Stimulated activated CD8-positive, alpha-beta memory T cell treated with anti-CD3 and anti-CD28 coated beads, Interleukin-15, amount 100 ng/mL, for 48 hours (primary cell): ENCODE results near the gene NDFIP2.

ENCODE experiments used
- DNase-seq, 2 donors: peaks; one replicate each; pipeline ENCODE4 v3.0.0-alpha.2; 2020; ENCODE audit warnings: low read depth in 2 of 2

Gene NDFIP2, protein sequence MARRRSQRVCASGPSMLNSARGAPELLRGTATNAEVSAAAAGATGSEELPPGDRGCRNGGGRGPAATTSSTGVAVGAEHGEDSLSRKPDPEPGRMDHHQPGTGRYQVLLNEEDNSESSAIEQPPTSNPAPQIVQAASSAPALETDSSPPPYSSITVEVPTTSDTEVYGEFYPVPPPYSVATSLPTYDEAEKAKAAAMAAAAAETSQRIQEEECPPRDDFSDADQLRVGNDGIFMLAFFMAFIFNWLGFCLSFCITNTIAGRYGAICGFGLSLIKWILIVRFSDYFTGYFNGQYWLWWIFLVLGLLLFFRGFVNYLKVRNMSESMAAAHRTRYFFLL

DNA sequence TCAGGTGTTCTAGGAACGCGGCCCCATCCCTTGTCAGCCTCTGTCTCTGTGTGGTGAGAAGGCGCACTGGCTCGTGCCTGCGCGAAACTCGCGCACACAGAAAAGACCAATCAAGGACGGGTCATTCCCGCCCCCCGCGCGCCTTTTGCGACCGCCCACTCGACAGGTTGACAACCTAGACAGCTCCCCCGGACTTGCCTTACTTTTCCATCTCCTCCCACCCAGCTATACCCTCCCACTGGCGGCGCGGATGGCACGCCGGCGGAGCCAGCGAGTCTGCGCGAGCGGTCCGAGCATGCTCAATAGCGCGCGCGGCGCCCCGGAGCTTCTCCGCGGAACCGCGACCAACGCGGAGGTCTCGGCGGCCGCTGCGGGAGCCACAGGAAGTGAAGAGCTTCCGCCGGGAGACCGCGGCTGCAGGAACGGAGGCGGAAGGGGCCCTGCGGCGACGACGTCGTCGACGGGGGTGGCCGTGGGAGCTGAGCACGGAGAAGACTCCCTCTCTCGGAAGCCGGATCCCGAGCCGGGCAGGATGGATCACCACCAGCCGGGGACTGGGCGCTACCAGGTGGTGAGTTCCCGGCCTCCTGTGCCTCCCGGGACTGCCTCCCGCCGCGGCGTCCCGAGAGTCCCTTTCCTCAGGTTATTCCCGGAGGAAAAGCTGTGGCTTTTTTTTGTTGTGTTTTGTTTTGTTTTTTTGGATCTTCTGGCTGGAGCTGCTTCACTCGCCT lies at the start of gene NDFIP2:
NDFIP2 (plus strand) TSS at position 202 of the 731 bp plus-strand sequence; CDS start at position 251, 49 bp downstream.
- DNase-seq, result peak; percentile 90 to 91

DNA sequence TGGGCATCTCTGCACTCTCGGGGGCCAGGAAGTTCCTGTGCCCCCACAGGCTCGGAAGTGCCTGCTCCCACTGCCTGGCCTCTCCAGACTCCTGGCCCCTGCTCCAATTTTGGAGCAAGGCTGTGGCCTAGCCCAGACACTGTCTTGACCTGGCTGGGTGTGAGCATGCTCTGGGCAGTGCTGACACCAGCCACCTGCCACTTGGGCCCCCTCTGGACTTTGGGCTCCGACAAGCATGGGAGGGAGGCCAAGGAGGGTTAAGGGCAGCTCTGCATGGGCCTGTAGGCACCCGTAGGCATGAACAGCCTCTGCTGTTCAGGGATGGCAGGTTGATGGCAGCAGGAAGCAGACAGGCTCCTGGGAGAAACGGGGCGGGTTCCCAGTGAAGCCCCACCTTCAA lies 48.9 kb upstream of the NDFIP2 start:
- no peak for DNase-seq

DNA sequence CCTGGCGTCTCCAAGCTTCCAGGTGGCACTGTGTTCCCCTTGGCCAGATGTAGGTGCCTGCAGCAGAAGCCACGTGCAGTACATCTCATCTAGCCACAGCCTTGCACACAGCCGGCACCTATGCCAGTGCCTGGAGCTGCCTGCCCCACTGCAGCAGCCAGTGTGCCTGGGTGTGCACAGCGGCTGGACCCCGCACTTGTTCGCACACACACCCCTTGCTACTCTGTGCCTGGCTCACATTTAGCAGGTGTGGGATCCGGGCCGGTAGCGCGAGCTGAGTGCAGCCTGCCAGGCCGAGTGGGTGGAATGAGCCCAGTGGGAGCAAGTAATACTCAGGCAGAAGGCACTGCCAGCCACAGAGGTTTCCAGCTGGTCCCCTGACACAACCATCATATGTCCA lies 48.0 kb upstream of the NDFIP2 start:
- no peak for DNase-seq

DNA sequence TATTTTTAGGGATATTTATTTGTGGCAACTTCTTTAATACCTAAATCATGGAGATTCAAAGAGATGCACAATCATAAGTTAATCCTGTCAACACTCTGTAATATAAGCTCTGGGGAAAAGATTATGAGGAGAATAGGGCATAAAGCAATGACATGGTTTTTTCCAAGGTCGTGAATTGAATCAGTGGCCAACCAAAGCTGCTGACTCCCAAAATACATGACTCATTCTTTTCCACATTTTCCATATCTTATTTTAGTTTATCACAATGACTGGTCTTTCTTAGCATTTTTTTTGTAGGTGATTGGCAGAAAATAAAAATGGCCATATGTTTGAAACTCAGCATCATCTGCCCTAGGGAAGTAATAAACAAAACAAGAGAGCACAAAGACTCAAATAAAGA lies 46.4 kb upstream of the NDFIP2 start:
- DNase-seq, result no peak

DNA sequence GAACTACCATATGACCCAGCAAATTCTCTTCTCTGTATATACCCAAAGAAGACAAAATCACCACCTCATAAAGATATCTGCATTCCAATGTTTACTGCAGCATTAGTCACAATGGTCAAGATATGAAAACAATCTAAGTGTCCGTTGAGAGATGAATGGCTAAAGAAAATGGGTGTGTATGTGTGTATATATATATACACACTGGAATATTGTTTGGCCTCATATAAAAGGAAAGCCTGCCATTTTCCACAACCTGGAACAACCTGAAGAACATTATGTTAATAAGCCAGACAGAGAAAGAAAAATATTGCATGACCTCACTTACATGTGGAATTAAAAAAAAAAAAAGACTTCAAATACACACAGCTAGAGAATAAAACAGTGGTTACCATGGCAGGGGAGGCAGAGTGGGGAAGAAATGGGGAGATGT lies 45.4 kb upstream of the NDFIP2 start:
- DNase-seq, result no peak

DNA sequence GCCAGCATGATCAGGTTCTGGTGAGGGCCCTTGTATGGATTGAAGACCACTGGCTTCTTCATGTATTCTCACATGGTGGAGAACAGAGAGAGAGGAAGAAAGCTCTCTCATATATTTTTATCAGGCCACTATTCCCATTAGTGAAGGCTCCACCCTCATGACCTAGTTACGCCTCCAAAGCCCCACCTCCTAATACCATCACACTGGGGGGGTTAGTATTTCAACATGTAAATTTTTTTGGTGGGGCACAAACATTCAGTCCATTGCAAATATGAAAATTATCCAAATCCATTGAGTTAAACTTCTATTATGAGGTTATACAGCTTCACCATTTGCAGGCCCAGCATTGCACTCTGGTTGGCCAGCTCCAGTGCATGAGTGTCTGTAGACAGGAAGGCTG lies 41.7 kb upstream of the NDFIP2 start:
- no peak for DNase-seq

DNA sequence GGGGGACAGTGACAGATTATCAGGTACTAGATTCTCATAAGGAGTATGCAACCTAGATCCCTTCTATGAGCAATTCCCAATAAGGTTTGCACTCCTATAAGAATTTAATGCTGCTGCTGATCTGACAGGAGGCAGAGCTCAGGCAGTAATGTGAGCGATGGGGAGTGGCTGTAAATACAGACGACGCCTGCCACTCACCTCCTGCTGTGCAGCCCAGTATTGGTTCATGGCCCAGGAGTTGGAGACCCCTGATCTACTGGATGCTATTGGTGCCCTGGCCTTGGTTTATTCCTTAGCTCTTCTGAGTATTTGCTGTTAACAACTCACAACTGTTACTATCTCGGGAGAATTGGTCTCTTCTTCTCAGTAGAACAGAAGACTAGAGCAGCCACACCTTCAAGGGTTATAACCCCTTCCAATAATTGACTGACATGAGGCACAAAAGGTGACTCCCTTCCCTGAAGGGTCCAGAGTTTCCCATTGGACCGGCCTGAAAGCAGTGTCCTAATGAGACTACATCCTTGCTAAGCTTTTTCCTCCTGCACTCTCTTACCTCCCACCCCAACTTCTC lies 39.9 kb upstream of the NDFIP2 start:
- DNase-seq, result no peak

DNA sequence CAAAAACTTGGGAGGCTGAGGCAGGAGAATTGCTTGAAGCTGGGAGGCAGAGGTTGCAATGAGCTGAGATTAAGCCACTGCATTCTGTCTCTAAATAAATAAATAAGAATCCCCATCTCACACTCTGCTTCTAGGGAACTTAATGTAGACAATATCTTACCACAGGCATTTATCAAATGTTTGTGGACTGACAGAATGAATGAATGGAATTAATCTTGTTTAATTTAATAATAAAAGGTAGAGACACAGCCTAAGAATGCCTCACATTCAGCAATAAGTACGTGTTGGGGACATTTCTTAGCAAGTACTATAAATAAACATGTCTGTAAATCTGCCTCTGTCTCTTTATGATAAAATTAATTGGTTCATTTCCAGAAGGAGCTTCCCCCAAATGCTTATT lies 38.7 kb upstream of the NDFIP2 start:
- DNase-seq, result no peak

DNA sequence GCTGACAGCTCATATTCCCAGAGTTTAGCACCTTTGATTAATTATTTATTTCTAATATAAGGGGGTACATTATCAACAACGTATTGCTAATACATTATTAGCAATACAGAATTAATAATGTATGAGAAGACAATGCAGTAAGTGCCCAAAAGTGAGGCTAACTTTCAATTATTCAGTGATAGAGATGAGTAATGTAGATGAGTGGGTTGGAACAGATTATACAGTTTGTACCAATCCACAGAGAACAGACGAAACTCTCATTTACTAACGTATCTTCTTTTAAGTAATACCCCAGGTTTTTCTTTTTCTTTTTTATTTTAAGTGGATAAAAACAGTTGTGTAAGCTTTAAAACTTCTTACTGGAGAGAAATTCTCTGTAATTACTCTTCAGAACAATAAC lies 38.2 kb upstream of the NDFIP2 start:
- no peak for DNase-seq

DNA sequence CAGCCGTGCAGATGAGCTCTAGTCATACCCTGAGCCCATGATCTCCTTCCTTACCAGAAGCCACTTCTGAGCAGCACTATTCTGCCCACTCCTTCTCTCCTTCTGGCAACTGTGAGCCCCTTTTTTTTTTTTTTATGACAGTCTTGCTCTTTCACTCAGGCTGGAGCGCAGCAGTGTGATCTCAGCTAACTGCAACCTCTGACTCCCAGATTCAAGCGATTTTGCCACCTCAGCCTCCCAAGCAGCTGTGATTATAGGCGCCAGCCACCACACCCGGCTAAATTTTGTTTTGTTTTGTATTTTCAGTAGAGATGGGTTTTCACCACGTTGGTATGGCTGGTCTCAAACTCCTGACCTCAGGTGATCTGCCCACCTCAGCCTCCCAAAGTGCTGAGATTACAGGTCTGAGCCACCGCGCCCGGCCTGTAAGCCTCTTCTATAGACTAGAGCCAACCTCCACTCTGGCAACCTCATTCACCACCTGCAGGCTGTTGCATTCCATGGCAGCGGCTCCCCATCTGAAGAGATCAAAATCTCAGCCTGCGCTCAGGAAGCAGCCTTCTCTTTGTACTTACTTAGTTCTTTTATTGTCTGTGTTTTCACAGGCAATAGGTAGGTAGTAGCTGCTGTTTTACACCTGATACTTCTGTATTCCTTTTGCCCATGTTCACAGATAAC lies 34.8 kb upstream of the NDFIP2 start:
- peak in 1 of 2 donors; percentile 19 for DNase-seq

DNA sequence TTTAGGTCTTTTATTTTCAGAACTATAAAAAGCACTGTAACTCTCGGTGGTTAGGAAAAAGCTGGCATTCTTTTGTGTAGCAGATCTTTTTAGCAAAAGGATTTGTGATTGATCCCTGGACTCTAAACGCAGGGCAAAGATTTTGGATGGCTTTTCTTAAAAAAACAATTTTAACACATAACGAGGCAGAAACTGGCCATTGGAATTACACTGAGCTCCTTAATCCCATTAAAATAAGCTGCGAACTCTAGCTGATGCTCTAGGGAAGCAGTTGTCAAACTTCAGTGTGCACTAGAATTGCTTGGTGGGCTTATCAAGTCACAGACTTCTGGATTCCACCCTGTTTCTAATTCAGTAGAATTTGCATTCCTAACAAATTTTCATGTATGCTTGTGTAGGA lies 33.8 kb upstream of the NDFIP2 start:
- no peak for DNase-seq

DNA sequence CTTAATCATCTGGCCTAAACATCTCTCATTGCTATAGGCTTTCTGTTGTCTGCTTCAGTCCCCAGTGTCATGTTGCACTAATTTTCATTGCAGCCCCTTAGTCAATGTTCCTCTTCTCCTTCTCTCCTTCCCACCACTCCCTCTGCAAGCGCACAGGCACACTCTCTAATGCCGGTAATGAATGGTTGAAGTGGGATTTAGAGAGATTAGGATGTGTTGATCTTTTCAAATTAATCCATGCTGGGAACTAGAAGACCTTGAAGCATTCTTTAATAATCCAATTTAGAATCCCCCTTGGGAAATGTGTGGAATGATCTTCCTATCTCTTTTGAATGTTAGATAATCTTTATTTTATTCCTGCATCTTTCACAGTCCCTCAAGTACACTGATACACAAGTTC lies 33.2 kb upstream of the NDFIP2 start:
- no peak for DNase-seq

DNA sequence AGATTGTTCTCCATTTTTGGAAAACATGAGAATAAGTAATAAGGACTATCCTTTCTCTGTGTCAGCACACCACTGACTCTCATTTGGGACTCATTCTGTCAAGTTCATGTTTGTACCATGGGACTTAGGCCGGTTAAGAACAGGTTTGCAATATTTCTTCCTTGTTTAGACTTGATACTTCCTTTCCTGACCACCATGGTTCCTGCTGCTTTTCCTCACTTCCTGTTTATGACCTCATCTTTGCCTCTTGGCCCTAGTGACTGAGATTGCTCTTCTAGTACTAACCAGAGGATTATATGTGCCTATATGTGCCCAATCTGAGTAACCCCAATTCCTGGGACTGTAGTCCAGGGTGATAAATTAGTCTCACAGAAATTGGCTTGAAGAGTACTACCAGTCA lies 32.5 kb upstream of the NDFIP2 start:
- no peak for DNase-seq

DNA sequence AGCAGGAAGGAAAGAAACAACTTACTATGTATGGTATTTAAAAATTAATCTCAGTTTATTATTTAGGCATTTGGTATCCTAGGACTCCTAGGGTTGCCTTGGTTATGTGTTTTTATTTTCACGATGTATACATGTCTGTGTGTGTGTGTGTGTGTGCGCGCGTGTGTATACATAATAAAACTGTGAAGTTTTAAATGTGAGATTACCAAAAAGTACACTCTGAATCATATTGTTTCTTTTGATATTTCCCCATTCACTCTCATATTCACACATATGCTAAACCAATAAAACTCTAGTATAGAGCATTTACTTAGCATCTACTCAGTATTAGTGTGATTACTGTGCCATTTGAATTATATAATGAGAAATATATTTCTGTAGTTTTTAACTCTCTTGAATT lies 30.8 kb upstream of the NDFIP2 start:
- peak in 1 of 2 donors; percentile 29 for DNase-seq

DNA sequence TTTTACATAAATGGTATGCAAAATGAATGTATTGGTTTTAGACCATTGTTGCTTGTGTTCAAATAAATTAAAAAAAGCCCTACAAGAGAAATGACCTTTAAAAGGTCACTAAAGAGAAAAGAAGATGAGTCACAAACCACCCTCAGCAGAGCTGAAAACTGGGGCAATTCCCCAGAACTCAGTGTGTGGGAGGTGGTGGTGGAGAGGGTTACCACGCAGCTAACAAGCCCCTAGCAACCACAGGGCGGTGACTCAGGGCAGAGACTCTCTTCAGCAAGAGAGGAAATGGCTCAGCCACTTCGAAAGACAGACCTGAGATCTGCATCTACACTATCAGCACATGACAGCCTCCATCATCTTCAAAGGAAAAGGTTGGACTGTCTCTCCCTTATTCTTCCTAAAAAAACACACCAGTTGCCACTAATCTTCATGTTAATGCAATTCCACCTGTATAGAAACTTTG lies 29.4 kb upstream of the NDFIP2 start:
- DNase-seq, result peak; percentile 93 to 94

DNA sequence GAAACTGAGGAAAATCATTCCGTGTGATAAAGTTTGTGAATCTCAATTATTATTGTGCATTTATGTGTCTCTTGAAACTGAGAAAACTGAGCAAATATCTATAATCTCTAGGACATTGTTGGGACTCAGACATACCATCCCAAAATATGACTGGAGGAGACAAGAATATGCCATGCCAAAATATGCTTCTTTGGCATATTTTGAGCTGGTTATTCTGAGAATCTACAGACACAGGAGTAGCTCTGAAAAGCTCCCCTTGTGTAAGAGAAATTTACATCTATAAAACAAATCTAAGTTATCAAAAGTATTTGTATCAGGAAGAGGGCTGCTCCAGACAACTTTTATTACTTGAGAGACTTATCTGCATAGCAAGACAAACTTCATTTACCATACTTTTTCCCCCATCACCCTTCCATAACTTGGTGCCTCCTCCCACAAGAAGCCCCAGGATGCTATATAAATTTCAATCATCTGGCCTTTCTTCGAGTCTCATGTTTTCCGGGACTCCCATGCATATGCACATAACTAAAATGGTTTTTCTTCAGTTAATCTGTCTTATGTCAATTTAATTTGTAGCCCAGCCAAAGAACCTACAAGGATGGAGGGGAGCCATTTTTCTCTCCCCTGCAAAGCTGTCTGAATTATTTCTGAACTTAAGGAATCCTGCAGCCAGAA lies 28.6 kb upstream of the NDFIP2 start:
- no peak for DNase-seq

DNA sequence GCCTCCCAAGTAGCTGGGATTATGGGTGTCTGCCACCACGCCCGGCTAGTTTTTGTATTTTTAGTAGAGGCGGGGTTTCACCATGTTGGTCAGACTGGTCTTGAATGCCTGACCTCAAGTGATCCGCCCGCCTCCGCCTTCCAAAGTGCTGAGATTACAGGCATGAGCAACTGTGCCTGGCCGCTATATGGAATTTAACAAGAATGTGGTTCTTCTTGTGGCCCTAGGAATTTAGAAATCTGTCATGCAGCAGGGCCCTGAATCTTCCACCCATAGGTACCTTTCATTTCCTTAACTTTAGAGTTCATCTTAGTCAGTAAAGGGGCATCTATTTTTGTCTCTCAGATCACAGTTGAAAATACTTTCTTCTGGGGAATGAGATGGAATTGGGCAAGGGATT lies 25.6 kb upstream of the NDFIP2 start:
- DNase-seq, result no peak

DNA sequence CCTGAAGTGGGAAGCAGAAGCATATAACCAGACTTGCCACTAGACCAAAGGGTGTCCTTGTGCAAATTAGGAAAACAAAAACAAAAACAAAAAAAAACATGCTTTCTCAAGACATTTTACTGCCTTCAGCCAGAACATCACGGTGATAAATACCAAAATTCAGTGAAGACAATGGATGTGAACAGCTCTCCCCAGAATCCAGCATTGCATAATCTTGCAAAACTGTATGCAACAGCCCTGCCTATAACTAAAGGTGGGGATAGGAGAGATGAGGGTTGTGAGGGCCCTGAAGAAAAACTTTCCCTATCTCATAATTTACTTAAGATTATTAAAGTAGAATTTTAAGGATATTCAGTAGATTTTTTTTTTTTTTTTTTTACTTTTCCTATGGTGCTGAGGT lies 24.9 kb upstream of the NDFIP2 start:
- DNase-seq, result no peak

DNA sequence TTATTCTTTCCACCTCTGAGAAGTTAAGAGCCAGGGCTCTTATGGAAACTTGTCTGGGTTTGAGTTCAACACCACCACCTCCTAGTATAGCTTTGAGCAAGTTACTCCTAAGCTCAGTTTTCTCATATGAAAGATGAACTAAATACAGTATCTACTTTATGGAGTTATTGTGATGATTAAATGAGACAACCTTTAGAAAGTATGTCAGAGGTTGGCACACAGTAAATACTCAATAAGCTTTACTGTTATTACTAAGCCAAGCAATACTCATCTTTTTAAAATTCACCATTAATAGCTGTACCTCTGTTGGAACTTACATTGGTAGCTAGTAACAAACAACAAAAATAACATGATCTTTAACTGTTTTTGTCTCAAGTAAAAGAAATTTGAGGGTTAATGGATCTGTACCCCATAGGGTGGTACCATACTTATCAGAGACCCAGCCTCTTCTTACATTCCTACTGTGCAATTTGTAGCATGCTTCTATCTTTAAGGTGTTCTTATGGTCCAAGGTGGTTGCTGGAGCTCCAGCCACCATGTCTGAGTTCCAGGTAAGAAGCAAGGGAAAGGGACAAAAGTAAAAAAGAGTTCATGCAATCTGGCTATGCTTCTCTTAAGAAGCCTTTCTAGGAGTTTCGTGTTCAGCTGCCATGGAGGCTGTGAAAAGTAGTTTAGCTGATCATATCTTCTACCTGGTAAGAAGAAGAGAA lies 24.1 kb upstream of the NDFIP2 start:
- DNase-seq, result no peak

DNA sequence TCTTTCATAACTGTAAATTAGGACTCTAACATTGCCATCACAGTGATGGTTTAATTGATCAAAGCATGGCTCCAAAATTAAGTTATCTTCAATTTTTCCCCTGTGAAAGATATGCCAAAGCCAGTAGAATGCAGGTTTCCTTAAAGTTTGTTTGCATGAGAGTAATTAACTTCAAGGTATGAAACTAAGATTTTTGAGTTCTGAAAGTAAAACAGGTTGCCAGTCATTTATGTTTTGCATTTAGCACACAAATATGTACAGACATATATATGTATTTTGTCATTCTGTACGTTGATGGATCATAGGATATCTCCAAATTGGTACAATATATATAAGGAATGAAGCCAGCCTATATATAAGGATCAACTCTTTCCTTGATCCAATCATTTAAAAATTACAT lies 23.6 kb upstream of the NDFIP2 start:
- no peak for DNase-seq

DNA sequence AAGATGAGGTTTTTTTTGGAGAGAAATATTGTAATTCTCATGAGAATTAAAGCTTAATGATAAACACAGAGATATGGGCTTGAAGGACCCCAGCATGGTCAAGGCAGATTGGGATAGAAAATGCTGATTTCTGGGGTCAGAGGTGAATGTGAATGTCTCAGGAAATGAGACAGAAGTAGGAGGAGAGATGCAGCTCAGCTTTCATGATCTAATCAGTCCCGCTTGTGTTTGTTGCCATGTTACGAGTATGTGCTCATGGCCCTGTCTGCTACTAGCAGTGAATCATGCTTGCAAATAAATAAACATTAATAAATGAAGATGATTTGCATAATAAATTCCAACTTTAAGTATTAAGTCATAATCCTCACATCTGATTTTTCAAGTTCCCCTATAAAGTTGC lies 23.0 kb upstream of the NDFIP2 start:
- DNase-seq, result peak in 1 of 2 donors; percentile 16
